Lower leg skin (tissue), 4 donors: Measurements from ENCODE around the gene HP. TPM values are rescaled to one million over a fixed set of nuclear protein-coding genes. Genes with fewer than 3 reads are reported as not detected.

Source experiments
- DNase-seq, 2 donors: peaks; one replicate each; pipeline ENCODE4 v3.0.0-alpha.2; 2019; ENCODE audit warnings: low spot score in 2 of 2
- H3K4me3 ChIP-seq: fragments of 200-600 bp; sonication (generic); 2 replicates; pipeline ENCODE4 v1.5.1; 2017; ENCODE audit warnings: mild to moderate bottlenecking, low read depth; ENCODE audit not compliant: poor library complexity, severe bottlenecking
- POLR2A ChIP-seq, 2 donors: fragments of 450-650 bp; IDR thresholded peaks; one replicate each; pipeline ENCODE4 v1.6.1; 2016 to 2017; ENCODE audit warnings: antibody characterized with exemption in 2 of 2, mild to moderate bottlenecking in 1 of 2, moderate library complexity in 1 of 2
- WGBS, 2 donors: methylation state at CpG; one replicate each; pipeline ENCODE4 v1.1.5; 2018; 5-methylcytosine and 5-hydroxymethylcytosine counted together
- intact Hi-C: fragments of 100-400 bp; cut with DNase I; formaldehyde crosslinking; loops from one replicate; pipeline ENCODE4 v1.15.0; 2023; ENCODE audit warnings: low total_unique reads
- total RNA-seq, 4 donors: library from RNA; depleted of rRNA; stranded (reverse); fragments of >200 nt; gene quantifications; one replicate each; pipeline ENCODE4 v1.1.0, GENCODE V29; 2016
- TF ChIP-seq, protein P1 (sequence below), 3 donors: fragments of 450-650 bp; IDR thresholded peaks; one replicate each; pipeline ENCODE4 v1.5.1; 2016; ENCODE audit warnings: antibody characterized with exemption in 3 of 3, mild to moderate bottlenecking in 3 of 3, moderate library complexity in 2 of 3

HP gene
- total RNA-seq, 4 donors from 2014 or later: 1.3 TPM; not detected in 3

DNA sequence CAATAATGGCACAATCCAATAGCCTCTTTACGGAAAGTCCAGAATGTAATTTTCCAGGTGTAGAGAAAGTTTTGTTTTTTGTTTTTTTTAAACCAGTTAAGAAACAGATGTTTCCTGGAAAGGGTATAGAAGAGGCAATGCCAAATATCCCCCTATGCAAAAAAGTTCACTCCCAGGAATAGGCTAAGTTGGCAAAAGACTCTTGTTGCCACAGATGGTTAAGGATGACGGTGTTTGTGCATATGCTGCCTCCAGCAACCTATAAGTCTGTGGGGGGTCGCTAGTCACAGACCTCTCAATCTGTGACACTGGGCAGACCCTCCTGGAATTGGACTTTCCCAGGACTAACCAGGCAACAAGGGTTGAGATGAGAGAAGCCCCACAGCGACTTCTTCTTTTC is 20.9 kb upstream of the HP start:
- DNase-seq: no peak
- H3K4me3 ChIP-seq: no peak overlapping the region
- TF ChIP-seq, protein P1, sequence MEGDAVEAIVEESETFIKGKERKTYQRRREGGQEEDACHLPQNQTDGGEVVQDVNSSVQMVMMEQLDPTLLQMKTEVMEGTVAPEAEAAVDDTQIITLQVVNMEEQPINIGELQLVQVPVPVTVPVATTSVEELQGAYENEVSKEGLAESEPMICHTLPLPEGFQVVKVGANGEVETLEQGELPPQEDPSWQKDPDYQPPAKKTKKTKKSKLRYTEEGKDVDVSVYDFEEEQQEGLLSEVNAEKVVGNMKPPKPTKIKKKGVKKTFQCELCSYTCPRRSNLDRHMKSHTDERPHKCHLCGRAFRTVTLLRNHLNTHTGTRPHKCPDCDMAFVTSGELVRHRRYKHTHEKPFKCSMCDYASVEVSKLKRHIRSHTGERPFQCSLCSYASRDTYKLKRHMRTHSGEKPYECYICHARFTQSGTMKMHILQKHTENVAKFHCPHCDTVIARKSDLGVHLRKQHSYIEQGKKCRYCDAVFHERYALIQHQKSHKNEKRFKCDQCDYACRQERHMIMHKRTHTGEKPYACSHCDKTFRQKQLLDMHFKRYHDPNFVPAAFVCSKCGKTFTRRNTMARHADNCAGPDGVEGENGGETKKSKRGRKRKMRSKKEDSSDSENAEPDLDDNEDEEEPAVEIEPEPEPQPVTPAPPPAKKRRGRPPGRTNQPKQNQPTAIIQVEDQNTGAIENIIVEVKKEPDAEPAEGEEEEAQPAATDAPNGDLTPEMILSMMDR (IDR thresholded peaks at IDR 0.05): no peak
- no peak for TF ChIP-seq POLR2A (IDR thresholded peaks at IDR 0.05)
- 83 to 86% methylated on average over 4 of the region's 4 CpGs for WGBS, 2 donors
- intact Hi-C loops: no loop called here

DNA sequence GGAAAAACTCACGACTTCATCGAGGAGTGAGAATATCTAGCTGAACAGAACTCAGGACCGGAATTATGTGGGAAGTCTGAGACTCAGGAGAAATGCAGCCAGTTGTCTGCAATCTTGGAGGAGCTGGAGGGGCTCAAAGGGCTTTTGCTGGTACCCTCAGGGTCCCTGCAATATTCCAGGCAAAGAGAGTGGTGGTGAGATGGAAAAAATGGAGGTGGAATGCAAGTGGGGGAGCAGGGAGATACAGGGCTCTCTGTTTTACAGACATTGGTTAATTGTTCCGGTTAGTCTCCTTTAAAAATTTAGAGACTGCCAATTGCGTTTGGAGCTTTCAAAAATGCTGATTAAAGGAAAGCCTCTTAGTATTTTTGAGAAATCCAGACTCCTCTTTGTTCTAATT is 18.2 kb upstream of the HP start:
- 63 to 64% methylated on average over 5 of the region's 5 CpGs for WGBS, 2 donors
- intact Hi-C loops: no loop called here
- no peak overlapping the region for H3K4me3 ChIP-seq
- TF ChIP-seq, protein P1 (IDR thresholded peaks at IDR 0.05): no peak
- no peak for TF ChIP-seq POLR2A (IDR thresholded peaks at IDR 0.05)
- no peak for DNase-seq

DNA sequence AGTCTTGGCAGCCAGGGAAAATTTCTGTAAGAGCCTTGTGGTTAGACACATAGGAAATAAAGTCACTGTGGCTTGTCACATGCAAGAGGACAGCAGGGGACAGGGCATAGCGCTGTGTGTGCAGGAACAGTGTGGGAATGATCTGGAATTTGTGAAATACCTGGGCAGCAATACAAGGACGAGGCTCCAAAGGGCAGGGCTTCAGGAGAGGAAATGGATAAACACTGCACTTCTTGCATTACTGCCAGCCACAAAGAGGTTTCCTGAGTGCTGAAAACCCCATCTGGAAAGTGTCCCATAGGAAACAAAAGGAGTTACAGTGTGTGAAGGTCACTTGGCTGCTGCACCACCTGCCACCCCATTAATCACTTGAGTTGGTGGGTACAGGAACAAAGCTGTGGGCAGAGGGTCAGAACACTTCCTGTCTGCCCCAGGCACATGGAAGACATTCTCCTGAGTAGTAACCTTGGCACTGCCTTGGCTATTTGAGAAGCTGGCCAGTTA is 12.1 kb upstream of the HP start:
- 54 to 79% methylated on average over 2 of the region's 2 CpGs for WGBS, 2 donors
- TF ChIP-seq POLR2A (IDR thresholded peaks at IDR 0.05): no peak
- TF ChIP-seq, protein P1 (IDR thresholded peaks at IDR 0.05): no peak
- no peak for DNase-seq
- H3K4me3 ChIP-seq: no peak overlapping the region
- intact Hi-C loops: no loop called here

DNA sequence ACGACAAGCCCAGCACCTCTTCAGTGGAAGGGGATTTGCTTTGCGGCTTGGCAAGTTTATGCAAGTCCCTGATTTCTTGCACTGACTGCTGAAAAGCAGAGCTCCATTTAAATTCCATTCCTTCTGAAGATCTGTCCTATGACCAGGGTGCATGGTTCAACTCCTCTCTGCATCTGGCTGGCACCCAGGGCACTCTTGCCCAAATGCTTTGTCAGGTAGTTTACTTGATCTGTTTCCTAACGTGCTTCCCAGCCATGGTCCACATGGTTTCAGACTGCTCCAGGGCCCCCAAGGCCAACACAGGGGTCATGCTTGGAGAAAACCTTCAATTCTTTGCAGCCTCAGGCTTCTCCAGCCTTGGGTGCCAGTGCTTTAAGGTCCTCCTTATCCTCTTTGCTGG is 11.2 kb upstream of the HP start:
- intact Hi-C loops: no loop called here
- WGBS, 2 donors: 51 to 76% methylated on average over 3 of the region's 3 CpGs

DNA sequence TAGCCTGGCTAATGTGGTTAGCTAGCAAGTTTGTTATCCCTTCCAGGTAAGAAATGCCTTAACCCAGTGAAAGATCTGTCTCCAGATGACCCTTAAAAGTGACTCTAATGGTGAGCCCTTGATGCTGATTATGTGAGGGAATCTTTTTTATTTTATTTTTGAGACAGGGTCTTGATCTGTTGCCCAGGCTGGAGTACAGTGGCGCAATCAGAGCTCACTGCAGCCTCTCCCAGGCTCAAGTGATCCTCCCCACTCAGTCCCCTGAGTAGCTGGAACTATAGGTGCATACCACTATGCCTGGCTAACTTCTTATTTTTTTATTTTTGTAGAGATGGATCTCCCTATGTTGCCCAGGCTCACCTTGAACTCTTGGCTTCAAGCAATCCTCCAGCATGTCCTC is 10.8 kb upstream of the HP start:
- intact Hi-C loops: no loop called here
- TF ChIP-seq POLR2A (IDR thresholded peaks at IDR 0.05): no peak
- TF ChIP-seq, protein P1 (IDR thresholded peaks at IDR 0.05): no peak
- no peak for DNase-seq
- 100% methylated on average over 1 of the region's 1 CpG for WGBS, 2 donors
- no peak overlapping the region for H3K4me3 ChIP-seq

More for the DNA sequence above, 11.2 kb upstream of the HP start:
- H3K4me3 ChIP-seq: no peak overlapping the region
- TF ChIP-seq, protein P1 (IDR thresholded peaks at IDR 0.05): no peak
- TF ChIP-seq POLR2A (IDR thresholded peaks at IDR 0.05): no peak
- DNase-seq: no peak

DNA sequence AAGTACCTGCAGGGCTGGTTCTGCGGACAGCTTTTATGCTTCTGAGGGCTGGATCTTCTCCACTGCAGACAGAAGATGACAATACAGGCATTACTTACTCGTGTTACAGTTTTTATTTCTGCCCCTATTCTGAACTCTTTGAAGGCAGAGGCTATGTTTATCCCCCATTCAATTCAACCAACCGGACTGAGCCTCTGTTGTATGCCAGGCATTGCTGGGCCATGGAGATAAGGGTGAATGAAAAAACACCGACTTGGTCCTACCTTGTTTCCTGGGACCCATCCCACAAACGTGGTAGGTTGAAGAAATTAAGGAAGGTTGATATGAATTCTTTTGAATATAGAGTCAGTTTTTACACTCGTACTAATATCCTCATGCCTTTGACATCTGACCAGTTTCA is 10.0 kb upstream of the HP start:
- 82 to 84% methylated on average over 6 of the region's 6 CpGs for WGBS, 2 donors
- intact Hi-C loops: no loop called here
- TF ChIP-seq POLR2A (IDR thresholded peaks at IDR 0.05): no peak
- TF ChIP-seq, protein P1 (IDR thresholded peaks at IDR 0.05): no peak
- no peak overlapping the region for H3K4me3 ChIP-seq
- DNase-seq: no peak
